Heart left ventricle (tissue), 16 donors: ENCODE measurements around the gene TMEM229B. TPM values are rescaled to one million over a fixed set of nuclear protein-coding genes. Genes with fewer than 3 reads are reported as not detected.
A peak's percentile ranks its signal among the peaks of the same experiment; 100 is the strongest.

Source experiments
- ATAC-seq, 4 donors: fragments of 200-7000 bp; cut with Tn5 transposase; one replicate each; pipeline ENCODE4 v1.9.1; 2020 to 2022; ENCODE audit warnings: moderate library complexity in 4 of 4, mild to moderate bottlenecking in 3 of 4, moderate number of reproducible peaks in 1 of 4
- DNase-seq, 5 donors: peaks; one replicate each; pipeline ENCODE4 v3.0.0-alpha.2; 2020
- H3K27ac ChIP-seq, 12 donors: fragments of 200-600 bp; sonication (generic) in 4 of 12; one replicate each; pipeline versions ENCODE4 v1.5.0 to v1.8.0; 2016 to 2022; ENCODE audit warnings: mild to moderate bottlenecking in 2 of 12
- H3K27me3 ChIP-seq, 9 donors: fragments of 200-600 bp; sonication (generic) in 2 of 9; one replicate each; pipeline versions ENCODE4 v1.5.1 to v1.8.0; 2016 to 2022; ENCODE audit warnings: mild to moderate bottlenecking in 3 of 9
- H3K36me3 ChIP-seq, 9 donors: fragments of 200-600 bp; sonication (generic) in 2 of 9; one replicate each; pipeline versions ENCODE4 v1.5.0 to v1.8.0; 2018 to 2022; ENCODE audit warnings: mild to moderate bottlenecking in 2 of 9
- H3K4me1 ChIP-seq, 12 donors: fragments of 200-600 bp; sonication (generic) in 4 of 12; one replicate each; pipeline versions ENCODE4 v1.5.0 to v1.8.0; 2016 to 2022; ENCODE audit warnings: mild to moderate bottlenecking in 3 of 12
- H3K4me3 ChIP-seq, 12 donors: fragments of 200-600 bp; sonication (generic) in 4 of 12; one replicate each; pipeline versions ENCODE4 v1.5.0 to v1.8.0; 2017 to 2022; ENCODE audit warnings: mild to moderate bottlenecking in 9 of 12, moderate library complexity in 4 of 12
- H3K9me3 ChIP-seq, 12 donors: fragments of 200-600 bp; sonication (generic) in 4 of 12; one replicate each; pipeline versions ENCODE4 v1.5.0 to v1.8.0; 2016 to 2022; ENCODE audit warnings: mild to moderate bottlenecking in 1 of 12
- POLR2A ChIP-seq, 2 donors: fragments of 450-650 bp; IDR thresholded peaks; one replicate each; pipeline ENCODE4 v1.6.1; 2017; ENCODE audit warnings: antibody characterized with exemption in 2 of 2, mild to moderate bottlenecking in 2 of 2, moderate library complexity in 2 of 2
- WGBS, 4 donors: extraction: QIAGEN DNeasy Blood & Tissue Kit in 2 of 4; methylation state at CpG; one replicate each; pipeline versions ENCODE4 v1.1.5 to v1.1.7; 2013 to 2018; 5-methylcytosine and 5-hydroxymethylcytosine counted together
- intact Hi-C, 10 donors: fragments of 100-400 bp; cut with DNase I; formaldehyde crosslinking; loops; one replicate each; pipeline versions ENCODE4 v1.11.1 to v1.14.2; 2022
- polyA plus RNA-seq, 2 donors: library from polyadenylated mRNA; stranded (reverse); fragments of 200-250 nt; gene quantifications; one replicate each; pipeline ENCODE4 v1.2.3, GENCODE V29; 2013
- total RNA-seq, 9 donors: library from RNA; depleted of rRNA in 2 of 9; stranded (reverse); fragments of >200 nt in 2 of 9; fragmentation: NEBNext Ultra II Directional in 3 of 9; extraction: Animal tissue kit (Norgen Biotek cat#: 25700) in 3 of 9; gene quantifications; one replicate each; pipeline versions ENCODE4 v1.1.0 to v1.2.4, GENCODE V29; 2016 to 2023
- TF ChIP-seq, protein P1 (sequence below), 12 donors: fragments of 200-600 bp; sonication (generic) in 4 of 12; IDR thresholded peaks; one replicate each; pipeline versions ENCODE4 v1.5.0 to v1.8.0; 2018 to 2022; ENCODE audit warnings: antibody characterized with exemption in 12 of 12, mild to moderate bottlenecking in 5 of 12
- donor health status: ischemic (EF 13 %, LVEDD 7.1; RV severe dilation, severe dysfunction).
- donor health status: healthy with polysubstance abuse.
- donor health status: DM: no; HTN: yes; CAD: no.
- donor health status: DM: no; HTN: no; CAD: no.
- donor health status: ischemic (EF 25% LVEDD 6.9; RV normal size, moderate dysfunction).
- donor health status: ischemic (EF 25% LVEDD 5.7; RV mildly dilated, moderate dysfunction).
- donor health status: healthy.
- donor health status: DM: yes; HTN: yes; CAD: no.
- donor health status: ischemic (EF 35%, LVEDD 5.7; RV mildly dilated, moderate dysfunction).
- donor health status: nonischemic (EF 11% LVEDD 7.7; RV severe dilation, severe dysfunction).
- donor health status: DM: yes; HTN: yes; CAD: no.
- donor health status: PGD.
- donor health status: ischemic (EF 29% LVEDD 5.4; RV normal size, mild dysfunction).
- donor health status: nonischemic (EF 23%, LVEDD 6.1; RV moderate dilation, normal function).

Gene TMEM229B
- total and polyA plus RNA-seq, 11 donors: 0.69 to 6.5 (median 1.7) TPM

DNA sequence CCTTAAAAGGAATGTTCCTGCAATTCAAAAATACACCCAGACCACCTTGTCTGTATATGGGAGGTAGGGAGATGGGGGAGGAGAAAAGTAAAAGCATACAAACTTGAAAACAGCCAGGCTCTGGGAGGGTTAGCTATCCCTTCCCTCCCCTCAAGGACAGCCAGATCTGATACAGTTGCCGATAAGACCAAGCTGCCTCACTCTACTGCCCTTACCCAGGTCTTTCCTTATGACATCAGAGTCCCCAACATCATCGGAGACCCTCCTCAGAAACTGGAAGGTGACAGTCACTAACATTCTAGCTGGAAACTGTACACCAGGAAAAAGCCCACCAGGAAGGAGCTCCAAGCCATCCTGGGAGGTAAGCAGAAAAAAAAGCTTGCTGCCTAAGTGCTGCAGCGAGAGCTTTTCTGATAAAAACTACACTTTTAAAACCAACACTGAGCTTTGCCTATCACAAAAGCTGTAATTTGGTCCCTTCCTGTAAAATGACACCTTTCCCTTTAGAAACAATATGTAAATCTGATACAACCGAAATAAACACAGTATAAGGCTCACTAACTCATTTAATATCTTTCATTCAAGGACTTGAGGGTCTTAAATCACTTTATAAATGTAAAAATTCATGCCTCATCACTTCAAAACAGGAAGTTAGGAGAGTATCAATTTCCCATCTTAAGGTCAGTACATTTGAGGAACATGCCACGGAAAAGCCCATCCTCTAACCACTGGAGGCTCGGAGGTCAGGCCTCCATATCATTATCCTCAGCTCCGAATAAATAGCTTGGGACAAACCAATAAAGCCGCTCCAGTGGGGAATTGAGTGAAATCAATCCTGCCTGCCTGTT lies 24.2 kb upstream of the TMEM229B start:
- ATAC-seq (no peak), DNase-seq (no peak)
- H3K27me3 ChIP-seq: peaks cover 0 to 3% (median 0%) of the 10 kb centered on the region in 9 donors
- H3K27ac ChIP-seq: no peak overlapping the region
- TF ChIP-seq, protein P1, sequence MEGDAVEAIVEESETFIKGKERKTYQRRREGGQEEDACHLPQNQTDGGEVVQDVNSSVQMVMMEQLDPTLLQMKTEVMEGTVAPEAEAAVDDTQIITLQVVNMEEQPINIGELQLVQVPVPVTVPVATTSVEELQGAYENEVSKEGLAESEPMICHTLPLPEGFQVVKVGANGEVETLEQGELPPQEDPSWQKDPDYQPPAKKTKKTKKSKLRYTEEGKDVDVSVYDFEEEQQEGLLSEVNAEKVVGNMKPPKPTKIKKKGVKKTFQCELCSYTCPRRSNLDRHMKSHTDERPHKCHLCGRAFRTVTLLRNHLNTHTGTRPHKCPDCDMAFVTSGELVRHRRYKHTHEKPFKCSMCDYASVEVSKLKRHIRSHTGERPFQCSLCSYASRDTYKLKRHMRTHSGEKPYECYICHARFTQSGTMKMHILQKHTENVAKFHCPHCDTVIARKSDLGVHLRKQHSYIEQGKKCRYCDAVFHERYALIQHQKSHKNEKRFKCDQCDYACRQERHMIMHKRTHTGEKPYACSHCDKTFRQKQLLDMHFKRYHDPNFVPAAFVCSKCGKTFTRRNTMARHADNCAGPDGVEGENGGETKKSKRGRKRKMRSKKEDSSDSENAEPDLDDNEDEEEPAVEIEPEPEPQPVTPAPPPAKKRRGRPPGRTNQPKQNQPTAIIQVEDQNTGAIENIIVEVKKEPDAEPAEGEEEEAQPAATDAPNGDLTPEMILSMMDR (IDR thresholded peaks at IDR 0.05): no peak
- TF ChIP-seq POLR2A (IDR thresholded peaks at IDR 0.05): no peak
- H3K4me1 ChIP-seq: peaks cover 0 to 31% (median 7%) of the 10 kb centered on the region in 12 donors
- 71 to 79% (median 76%) methylated on average over 8 of the region's 8 CpGs for WGBS, 4 donors
- intact Hi-C loops: no loop called here
- no peaks in the 10 kb centered on the region for H3K9me3 ChIP-seq
- no peaks in the 10 kb centered on the region for H3K36me3 ChIP-seq
- no peak overlapping the region for H3K4me3 ChIP-seq

DNA sequence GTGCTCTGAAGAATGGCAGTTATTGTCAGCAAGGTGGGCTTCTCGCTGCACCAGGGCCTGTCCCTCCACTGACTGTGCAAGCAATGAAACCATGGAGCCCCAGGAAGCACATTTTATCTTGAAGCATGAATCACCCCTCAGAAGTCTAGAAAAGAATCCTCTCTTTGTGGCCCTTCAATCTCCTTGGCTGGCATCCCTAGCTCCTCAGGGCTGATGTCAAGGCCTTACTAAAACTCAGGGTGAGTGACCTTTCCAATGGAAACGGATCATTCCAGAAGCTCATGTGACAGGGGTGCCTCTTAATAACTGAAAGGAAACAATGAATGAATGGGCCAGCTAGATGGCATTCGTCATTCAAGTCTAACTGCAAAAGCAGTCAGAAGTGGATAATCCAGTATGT lies 22.3 kb upstream of the TMEM229B start:
- ATAC-seq (no peak), DNase-seq (no peak)
- no peaks in the 10 kb centered on the region for H3K9me3 ChIP-seq
- H3K27me3 ChIP-seq: no peaks in the 10 kb centered on the region
- WGBS, 4 donors: 57 to 81% (median 71%) methylated on average over 3 of the region's 3 CpGs
- H3K4me1 ChIP-seq: peaks cover 0 to 19% (median 7%) of the 10 kb centered on the region in 12 donors
- intact Hi-C loops: no loop called here
- no peak overlapping the region for H3K4me3 ChIP-seq
- no peaks in the 10 kb centered on the region for H3K36me3 ChIP-seq
- no peak overlapping the region for H3K27ac ChIP-seq
- TF ChIP-seq POLR2A (IDR thresholded peaks at IDR 0.05): no peak
- TF ChIP-seq, protein P1 (IDR thresholded peaks at IDR 0.05): no peak

DNA sequence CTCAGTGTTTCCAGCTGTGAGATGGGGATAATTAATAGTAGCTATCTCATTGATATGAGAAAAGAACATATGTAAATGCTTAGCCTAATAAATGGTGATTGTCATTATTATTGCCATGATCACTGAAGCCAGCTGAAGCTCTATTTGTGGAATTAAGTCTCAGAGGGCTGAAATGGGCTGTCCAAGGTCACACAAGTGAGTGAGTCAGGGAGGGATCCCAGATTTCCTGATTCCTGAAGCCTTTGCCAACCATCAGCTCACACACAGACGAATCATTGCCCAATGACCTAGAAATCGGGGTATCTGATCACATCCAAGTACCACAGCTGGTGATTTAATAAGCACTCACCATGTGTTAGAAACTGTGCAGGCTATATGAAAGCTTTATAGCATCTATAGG lies 21.6 kb upstream of the TMEM229B start:
- ATAC-seq: no peak
- TF ChIP-seq, protein P1 (IDR thresholded peaks at IDR 0.05): no peak
- TF ChIP-seq POLR2A (IDR thresholded peaks at IDR 0.05): no peak
- Histone ChIP-seq H3K27ac (no peak overlapping the region), H3K27me3 (no peaks in the 10 kb centered on the region), H3K9me3 (no peaks in the 10 kb centered on the region), H3K4me1 (peaks cover 0 to 13% (median 5%) of the 10 kb centered on the region in 12 donors), H3K4me3 (no peak overlapping the region), H3K36me3 (no peaks in the 10 kb centered on the region)
- intact Hi-C loops: no loop called here
- WGBS, 4 donors: 51 to 64% (median 56%) methylated on average over 2 of the region's 2 CpGs
- DNase-seq: no peak

DNA sequence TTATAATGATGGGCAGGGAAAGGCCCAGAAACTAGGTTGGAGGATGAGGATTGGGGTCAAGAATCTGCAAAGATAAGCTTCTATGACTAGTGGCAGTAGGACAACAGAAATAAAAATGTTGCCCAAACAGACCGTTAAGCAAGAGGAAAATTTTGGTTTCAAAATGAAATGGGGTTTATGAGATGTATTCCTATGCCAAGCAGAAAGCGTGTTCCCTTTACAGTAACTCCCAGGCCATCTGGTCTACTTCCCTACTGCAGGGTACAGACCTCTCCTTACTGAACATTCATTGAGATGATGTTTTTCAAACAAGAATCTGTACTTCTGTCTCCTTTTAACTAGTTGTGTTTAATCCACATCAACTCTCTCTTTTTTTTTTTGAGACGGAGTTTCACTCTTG lies 20.4 kb upstream of the TMEM229B start:
- 52 to 73% (median 60%) methylated on average over 3 of the region's 3 CpGs for WGBS, 4 donors
- intact Hi-C loops: no loop called here
- peak in 1 of 4 donors; percentile 77 for ATAC-seq

More for the DNA sequence above, 20.4 kb upstream of the TMEM229B start:
- Histone ChIP-seq H3K27me3 (no peaks in the 10 kb centered on the region), H3K36me3 (no peaks in the 10 kb centered on the region), H3K4me1 (peaks cover 0 to 2% (median under 1%) of the 10 kb centered on the region in 12 donors), H3K9me3 (no peaks in the 10 kb centered on the region), H3K4me3 (no peak overlapping the region), H3K27ac (no peak overlapping the region)
- no peak for TF ChIP-seq POLR2A (IDR thresholded peaks at IDR 0.05)
- TF ChIP-seq, protein P1 (IDR thresholded peaks at IDR 0.05): no peak
- DNase-seq: no peak
